HL-60 (cell line): ENCODE data around the gene SRSF1.

Experiments
- DNase-seq, 2 experiments: peaks; one replicate each; pipeline ENCODE4 v3.0.0-alpha.2; 2010 to 2020; ENCODE audit warnings: low read depth in 1 of 2, low spot score in 1 of 2
- H3K27ac ChIP-seq: fragments of 250-450 bp; sonication (Bioruptor Pico); replicated peaks from 2 replicates; pipeline ENCODE4 v1.5.1; 2020; ENCODE audit warnings: mild to moderate bottlenecking, moderate library complexity
- H3K27me3 ChIP-seq: fragments of 250-450 bp; sonication (Bioruptor Pico); 2 replicates; pipeline ENCODE4 v1.5.1; 2021; ENCODE audit warnings: mild to moderate bottlenecking, moderate library complexity; ENCODE audit not compliant: insufficient read depth, poor library complexity, severe bottlenecking
- H3K4me3 ChIP-seq: replicated peaks from 2 replicates; pipeline ENCODE4 v1.5.1; 2011; ENCODE audit warnings: mild to moderate bottlenecking, control low read depth, low read length; ENCODE audit not compliant: insufficient read depth
- GABPA ChIP-seq: IDR thresholded peaks from 2 replicates; pipeline ENCODE4 v1.6.1; 2012; ENCODE audit warnings: low read depth
- POLR2AphosphoS5 ChIP-seq: IDR thresholded peaks from 2 replicates; pipeline ENCODE4 v1.6.1; 2012; ENCODE audit warnings: low read depth
- SPI1 ChIP-seq: IDR thresholded peaks from 2 replicates; pipeline ENCODE4 v1.6.1; 2012; ENCODE audit warnings: low read depth, mild to moderate bottlenecking, borderline replicate concordance
- TF ChIP-seq, protein P1 (sequence below): IDR thresholded peaks from one replicate; pipeline ENCODE4 v1.5.1; 2011; ENCODE audit warnings: low read length, control low read depth, inconsistent platforms; ENCODE audit not compliant: insufficient read depth
- TF ChIP-seq, protein P2 (sequence below): IDR thresholded peaks from 2 replicates; pipeline ENCODE4 v1.6.1; 2012; ENCODE audit warnings: low read depth; ENCODE audit not compliant: insufficient replicate concordance

Gene SRSF1

GRCh38 chr17:58001461-58002124 is 5.5 kb downstream of the SRSF1 start:
- no peak overlapping the region for H3K27ac ChIP-seq
- no peaks in the 10 kb centered on the region for H3K27me3 ChIP-seq
- TF ChIP-seq, protein P1, sequence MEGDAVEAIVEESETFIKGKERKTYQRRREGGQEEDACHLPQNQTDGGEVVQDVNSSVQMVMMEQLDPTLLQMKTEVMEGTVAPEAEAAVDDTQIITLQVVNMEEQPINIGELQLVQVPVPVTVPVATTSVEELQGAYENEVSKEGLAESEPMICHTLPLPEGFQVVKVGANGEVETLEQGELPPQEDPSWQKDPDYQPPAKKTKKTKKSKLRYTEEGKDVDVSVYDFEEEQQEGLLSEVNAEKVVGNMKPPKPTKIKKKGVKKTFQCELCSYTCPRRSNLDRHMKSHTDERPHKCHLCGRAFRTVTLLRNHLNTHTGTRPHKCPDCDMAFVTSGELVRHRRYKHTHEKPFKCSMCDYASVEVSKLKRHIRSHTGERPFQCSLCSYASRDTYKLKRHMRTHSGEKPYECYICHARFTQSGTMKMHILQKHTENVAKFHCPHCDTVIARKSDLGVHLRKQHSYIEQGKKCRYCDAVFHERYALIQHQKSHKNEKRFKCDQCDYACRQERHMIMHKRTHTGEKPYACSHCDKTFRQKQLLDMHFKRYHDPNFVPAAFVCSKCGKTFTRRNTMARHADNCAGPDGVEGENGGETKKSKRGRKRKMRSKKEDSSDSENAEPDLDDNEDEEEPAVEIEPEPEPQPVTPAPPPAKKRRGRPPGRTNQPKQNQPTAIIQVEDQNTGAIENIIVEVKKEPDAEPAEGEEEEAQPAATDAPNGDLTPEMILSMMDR, result no peak
- no peak for DNase-seq
- H3K4me3 ChIP-seq, result no peak overlapping the region

GRCh38 chr17:57999496-58000017 is 7.5 kb downstream of the SRSF1 start:
- TF ChIP-seq, protein P2, sequence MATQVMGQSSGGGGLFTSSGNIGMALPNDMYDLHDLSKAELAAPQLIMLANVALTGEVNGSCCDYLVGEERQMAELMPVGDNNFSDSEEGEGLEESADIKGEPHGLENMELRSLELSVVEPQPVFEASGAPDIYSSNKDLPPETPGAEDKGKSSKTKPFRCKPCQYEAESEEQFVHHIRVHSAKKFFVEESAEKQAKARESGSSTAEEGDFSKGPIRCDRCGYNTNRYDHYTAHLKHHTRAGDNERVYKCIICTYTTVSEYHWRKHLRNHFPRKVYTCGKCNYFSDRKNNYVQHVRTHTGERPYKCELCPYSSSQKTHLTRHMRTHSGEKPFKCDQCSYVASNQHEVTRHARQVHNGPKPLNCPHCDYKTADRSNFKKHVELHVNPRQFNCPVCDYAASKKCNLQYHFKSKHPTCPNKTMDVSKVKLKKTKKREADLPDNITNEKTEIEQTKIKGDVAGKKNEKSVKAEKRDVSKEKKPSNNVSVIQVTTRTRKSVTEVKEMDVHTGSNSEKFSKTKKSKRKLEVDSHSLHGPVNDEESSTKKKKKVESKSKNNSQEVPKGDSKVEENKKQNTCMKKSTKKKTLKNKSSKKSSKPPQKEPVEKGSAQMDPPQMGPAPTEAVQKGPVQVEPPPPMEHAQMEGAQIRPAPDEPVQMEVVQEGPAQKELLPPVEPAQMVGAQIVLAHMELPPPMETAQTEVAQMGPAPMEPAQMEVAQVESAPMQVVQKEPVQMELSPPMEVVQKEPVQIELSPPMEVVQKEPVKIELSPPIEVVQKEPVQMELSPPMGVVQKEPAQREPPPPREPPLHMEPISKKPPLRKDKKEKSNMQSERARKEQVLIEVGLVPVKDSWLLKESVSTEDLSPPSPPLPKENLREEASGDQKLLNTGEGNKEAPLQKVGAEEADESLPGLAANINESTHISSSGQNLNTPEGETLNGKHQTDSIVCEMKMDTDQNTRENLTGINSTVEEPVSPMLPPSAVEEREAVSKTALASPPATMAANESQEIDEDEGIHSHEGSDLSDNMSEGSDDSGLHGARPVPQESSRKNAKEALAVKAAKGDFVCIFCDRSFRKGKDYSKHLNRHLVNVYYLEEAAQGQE, result no peak
- TF ChIP-seq SPI1, result no peak
- TF ChIP-seq, protein P1, result peak; percentile 65
- peak in 1 of 2 experiments; percentile 38 for DNase-seq
- no peak overlapping the region for H3K4me3 ChIP-seq
- H3K27me3 ChIP-seq, result no peaks in the 10 kb centered on the region
- no peak overlapping the region for H3K27ac ChIP-seq

DNA sequence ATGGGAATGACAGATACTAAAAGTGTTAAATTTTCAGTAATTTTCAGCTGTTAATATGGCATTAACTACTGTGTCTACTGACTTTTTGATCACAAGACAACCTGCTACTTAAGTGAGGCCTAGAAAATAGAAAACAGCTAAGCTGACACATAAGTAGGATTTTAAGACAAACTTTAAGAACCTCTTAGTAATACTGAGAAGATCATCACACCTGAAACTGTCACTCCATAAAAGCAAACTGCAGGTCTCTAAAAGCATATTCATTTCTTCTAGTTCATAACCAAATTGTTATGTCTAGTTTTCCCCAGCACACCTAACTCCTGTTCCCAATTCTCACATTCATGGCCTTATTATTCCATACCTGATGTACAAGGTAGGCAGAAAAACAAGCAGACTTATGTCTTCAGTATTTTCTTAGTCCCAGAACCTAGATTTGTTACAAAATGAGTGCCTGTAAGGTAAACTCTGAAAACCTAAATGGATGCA is 8.0 kb downstream of the SRSF1 start:
- Histone ChIP-seq H3K27ac (no peak overlapping the region), H3K27me3 (no peaks in the 10 kb centered on the region), H3K4me3 (no peak overlapping the region)
- no peak for TF ChIP-seq SPI1
- TF ChIP-seq, protein P2, result no peak
- no peak for TF ChIP-seq GABPA
- no peak for TF ChIP-seq POLR2AphosphoS5
- TF ChIP-seq, protein P1, result no peak
- DNase-seq, result no peak
